Coronary artery (tissue), 2 donors: ENCODE data around the gene FLRT1.
A peak's percentile ranks its signal among the peaks of the same experiment; 100 is the strongest.

Experiments used
- DNase-seq: peaks from one replicate; pipeline ENCODE4 v3.0.0-alpha.2; 2017; ENCODE audit warnings: low spot score
- H3K27ac ChIP-seq, 2 donors: fragments of 200-600 bp; sonication (generic); one replicate each; pipeline ENCODE4 v1.5.1; 2016 to 2019
- H3K4me3 ChIP-seq: fragments of 200-600 bp; sonication (generic); 2 replicates; pipeline ENCODE4 v1.5.1; 2016; ENCODE audit warnings: mild to moderate bottlenecking, moderate library complexity
- CTCF ChIP-seq: fragments of 200-600 bp; sonication (generic); IDR thresholded peaks from one replicate; pipeline ENCODE4 v1.5.1; 2019; ENCODE audit warnings: antibody characterized with exemption

The FLRT1 gene

GRCh38 chr11:64019106-64020037 is 16.4 kb upstream of the FLRT1 start:
- no peak for DNase-seq
- no peak for TF ChIP-seq CTCF
- no peak overlapping the region for H3K27ac ChIP-seq
- no peak overlapping the region for H3K4me3 ChIP-seq

DNA sequence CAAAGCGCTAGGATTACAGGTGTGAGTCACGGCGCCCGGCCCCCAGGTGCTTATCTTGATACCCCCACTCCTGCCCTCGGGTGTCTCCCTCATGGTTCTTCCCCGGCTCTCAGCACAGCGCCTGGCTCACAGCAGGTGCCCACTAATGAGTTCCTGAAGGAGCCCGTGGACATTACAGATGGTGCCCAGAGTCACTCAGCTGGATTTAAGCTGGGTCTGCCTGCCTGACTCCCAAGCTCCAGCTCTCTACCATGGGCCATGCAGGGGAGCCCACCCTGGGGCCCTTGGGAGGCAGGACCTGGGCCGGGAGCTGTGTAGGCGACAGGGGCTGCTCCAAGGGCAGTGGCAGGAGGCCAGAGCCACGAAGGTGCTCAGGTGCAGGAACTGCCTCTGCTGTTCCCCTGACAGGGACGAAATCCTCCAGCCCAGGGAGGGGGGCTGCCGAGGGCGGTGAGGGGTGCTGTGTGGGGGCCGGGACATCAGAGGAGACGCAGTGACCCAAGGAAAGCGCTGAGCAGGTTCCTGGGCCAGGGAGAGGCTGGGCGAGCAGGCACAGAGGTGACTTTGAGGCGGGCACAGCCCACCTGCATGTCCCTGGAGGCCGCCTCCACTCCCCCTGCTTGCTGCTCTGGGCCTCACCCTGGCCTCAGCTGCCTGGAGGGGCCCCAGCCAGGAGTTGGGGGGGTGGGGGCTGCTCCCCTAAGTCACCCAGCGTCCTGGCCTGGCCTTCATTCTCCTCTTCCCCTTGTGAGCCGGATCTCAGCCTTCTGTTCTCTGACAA is 14.6 kb upstream of the FLRT1 start:
- no peak for DNase-seq
- TF ChIP-seq CTCF, result no peak
- no peak overlapping the region for H3K4me3 ChIP-seq
- no peak overlapping the region for H3K27ac ChIP-seq

GRCh38 chr11:64021757-64022093 is 14.0 kb upstream of the FLRT1 start:
- no peak for TF ChIP-seq CTCF
- Histone ChIP-seq H3K27ac (no peak overlapping the region), H3K4me3 (no peak overlapping the region)
- DNase-seq, result no peak

DNA sequence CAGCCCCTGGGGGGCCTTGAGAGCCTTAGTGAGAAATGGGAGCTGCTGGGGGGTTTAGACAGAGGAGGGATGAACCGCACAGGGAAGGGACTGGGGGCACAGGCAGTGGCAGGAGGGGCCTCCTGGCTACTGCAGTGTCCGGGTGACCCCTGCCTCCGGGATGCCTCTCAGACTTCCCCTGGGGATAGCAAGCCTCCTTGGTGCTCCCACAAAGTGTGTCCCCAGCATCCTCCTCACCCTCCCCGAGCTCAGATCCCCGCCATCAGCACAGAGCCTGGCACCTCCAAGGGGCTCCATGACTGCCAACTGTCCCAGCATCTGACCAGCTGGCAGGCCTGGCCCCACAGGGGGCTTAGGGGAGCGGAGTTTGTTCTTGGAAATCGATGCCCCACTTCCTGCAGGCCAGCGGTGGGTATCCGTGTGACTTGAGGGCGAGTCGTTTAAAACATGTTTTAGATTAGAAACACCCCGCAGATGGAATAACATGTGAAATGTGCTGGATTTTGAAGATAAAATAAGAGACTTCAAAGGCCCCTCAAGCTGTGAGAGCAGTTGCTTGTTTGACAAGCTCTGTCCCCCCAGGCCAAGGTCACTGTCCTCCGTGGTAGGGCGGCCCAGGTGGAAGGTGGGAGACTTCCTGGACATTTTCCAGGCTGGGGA is 13.5 kb upstream of the FLRT1 start:
- no peak for TF ChIP-seq CTCF
- H3K27ac ChIP-seq, result no peak overlapping the region
- H3K4me3 ChIP-seq, result no peak overlapping the region
- no peak for DNase-seq

DNA sequence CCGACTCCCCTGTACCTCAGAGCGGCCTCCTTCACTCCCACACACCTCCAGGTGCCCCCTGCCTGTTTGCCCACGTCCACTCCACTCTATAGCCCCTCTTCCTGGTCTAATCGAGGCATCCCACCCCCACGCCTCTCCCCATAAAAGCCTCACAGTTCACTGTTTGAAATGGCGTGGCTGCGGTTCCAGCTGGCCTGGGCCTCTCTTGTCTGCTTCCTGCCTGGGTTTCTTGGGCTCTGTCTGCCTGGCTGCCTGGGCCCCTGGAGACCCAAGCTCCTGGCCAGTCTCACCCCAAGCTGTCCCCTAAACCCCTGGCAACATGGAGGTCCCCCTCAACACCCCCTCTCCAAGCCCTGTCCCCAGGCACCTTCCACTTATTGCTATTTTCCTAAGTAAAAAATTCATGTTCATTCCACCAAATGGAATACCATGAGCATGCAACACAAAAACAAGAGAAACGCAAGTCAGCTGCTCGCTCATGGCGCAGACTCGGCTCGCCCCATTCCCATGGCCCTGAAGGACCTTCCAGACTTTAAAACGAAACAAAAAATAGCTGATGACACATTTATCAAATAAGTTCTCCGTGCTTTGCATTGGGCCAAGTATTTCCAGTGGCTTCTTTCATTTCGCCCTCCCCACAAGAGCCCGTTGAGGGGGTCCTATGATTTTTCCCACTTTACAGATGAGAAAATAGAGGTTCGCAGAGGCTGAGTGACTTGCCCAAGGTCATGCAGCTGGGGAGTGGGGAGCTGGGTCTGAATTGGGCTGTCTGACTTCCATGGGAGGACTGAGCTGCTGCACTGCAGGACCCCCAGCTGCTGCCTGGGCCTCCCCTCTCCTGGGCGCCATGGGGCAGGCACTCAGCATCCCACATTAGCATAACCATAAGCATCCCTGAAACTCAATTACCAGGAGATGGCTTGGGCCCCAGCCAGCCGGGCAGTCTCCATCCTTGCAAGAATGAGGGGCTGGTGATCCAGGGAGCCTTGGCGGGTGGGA is 11.7 kb upstream of the FLRT1 start:
- Histone ChIP-seq H3K27ac (peak overlapping the region in 1 of 2 donors; percentile 7), H3K4me3 (no peak overlapping the region)
- TF ChIP-seq CTCF, result no peak
- DNase-seq, result no peak

DNA sequence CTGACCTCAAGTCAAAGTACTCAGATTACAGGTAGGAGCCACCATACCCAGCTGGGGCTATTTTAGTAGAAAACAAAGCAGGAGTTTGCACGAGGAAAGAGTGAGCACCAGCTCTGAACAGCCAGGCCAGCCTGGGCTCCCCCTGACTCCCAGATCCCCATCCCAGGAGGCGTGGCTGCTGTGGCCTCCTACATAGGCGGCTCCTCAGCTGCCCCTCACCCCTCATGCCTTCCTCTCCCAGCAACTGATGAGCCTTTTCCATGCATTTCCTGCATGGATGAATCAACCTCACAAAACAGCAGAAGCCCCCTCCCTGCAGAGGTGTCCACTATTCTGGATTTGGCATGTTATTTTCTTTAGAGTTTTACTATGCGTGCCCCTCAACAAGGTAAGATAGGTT is 10.5 kb upstream of the FLRT1 start:
- Histone ChIP-seq H3K4me3 (no peak overlapping the region), H3K27ac (no peak overlapping the region)
- DNase-seq, result no peak
- TF ChIP-seq CTCF, result no peak
